CD4-positive, alpha-beta T cell treated with Interleukin-6 at 100 ng/mL for 8 hours (primary cell): ENCODE data around the gene PM20D2.
A peak's percentile ranks its signal among the peaks of the same experiment; 100 is the strongest.
"Not testable (repeated sequence)": the region's sequence is repeated elsewhere in the genome, so short reads cannot be mapped to it uniquely, and the experiment has no call there.

Experiments used
- DNase-seq: peaks from one replicate; pipeline ENCODE4 v3.0.0-alpha.2; 2020; ENCODE audit warnings: mixed read lengths, low spot score

Gene PM20D2, protein sequence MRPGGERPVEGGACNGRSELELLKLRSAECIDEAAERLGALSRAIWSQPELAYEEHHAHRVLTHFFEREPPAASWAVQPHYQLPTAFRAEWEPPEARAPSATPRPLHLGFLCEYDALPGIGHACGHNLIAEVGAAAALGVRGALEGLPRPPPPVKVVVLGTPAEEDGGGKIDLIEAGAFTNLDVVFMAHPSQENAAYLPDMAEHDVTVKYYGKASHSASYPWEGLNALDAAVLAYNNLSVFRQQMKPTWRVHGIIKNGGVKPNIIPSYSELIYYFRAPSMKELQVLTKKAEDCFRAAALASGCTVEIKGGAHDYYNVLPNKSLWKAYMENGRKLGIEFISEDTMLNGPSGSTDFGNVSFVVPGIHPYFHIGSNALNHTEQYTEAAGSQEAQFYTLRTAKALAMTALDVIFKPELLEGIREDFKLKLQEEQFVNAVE

DNA sequence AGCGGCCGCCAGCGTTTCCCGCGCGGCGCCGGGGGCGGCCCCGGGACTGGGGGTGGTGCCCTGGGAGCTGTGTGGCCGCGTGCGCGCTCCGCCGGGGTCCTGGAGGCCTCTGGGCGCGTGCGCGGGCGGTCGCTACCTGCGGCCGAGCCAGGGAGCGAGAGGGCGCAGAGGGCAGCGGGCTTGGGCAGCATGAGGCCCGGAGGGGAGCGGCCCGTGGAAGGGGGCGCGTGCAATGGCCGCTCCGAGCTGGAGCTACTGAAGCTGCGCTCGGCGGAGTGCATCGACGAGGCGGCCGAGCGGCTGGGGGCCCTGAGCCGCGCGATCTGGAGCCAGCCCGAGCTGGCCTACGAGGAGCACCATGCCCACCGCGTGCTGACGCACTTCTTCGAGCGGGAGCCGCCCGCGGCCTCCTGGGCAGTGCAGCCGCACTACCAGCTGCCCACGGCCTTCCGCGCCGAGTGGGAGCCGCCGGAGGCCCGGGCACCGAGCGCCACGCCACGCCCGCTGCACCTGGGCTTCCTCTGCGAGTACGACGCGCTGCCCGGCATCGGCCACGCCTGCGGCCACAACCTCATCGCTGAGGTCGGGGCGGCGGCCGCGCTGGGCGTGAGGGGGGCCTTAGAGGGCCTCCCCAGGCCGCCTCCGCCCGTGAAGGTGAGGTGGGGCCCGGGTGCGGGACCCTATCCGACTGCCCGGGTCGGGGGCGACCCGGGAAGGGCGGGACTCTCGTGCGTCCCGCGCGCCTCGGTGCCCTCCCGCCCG, at the start of gene PM20D2:
PM20D2 (plus strand) TSS at position 100 of the 762 bp plus-strand sequence; CDS start at position 190, 90 bp downstream.
- DNase-seq: peak; percentile 46

DNA sequence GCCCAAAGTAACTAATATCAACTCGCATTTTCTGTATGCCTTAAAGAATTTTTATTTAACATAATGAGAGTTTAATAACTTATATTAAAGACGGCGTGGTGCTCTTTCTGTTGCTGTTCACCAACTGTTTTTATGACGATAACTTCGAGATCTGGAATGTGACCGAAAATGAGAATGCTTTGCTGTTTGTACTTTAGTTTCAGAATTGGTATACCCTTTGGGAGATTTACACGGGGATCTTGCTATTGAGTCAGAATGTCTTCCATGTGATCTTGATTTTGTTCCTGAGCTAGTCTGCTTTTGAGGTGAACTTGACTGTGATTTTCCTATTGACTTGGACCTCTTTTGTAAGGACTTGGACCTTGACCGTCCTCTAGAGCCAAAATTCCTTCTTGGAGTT, 47.4 kb upstream of the PM20D2 start:
- DNase-seq: no peak

DNA sequence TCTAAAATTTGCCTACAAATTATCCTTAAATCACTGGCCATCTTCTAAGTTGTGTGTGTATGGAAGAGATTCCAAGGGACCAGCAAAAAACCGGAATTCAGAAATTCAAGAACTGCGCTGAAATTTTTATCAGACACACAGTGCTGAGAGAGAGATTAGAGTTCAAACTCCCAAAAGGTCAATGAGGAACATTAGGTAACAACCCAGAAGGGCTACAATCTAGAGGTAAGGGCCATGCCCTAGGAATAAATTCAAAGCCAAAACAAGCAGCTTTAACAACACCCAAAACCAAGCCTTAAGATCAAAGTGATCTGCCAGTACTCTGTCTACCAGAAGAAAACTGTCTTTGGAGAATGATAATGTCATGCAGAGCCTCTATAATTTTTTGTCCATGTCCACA, 45.7 kb upstream of the PM20D2 start:
- DNase-seq: no peak

DNA sequence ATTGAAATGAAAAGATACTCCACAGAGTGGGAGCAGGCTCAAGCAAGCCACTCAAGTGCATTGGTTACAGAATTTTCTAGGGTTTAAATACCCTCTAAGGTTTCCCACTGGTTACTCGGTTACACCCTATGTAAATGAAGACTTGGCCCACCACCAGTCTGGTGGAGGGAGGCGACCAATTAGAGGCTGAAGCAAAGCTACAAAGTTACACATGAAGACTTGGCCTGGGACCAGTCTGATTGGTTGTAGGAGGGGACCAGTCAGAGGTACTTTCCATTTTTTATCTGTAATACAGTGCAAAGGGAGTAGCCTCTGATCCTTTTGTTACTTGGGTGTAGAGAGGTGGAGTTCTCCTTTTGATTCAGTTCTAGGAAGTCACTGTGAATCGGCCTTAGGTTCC, 35.6 kb upstream of the PM20D2 start:
- no peak for DNase-seq

DNA sequence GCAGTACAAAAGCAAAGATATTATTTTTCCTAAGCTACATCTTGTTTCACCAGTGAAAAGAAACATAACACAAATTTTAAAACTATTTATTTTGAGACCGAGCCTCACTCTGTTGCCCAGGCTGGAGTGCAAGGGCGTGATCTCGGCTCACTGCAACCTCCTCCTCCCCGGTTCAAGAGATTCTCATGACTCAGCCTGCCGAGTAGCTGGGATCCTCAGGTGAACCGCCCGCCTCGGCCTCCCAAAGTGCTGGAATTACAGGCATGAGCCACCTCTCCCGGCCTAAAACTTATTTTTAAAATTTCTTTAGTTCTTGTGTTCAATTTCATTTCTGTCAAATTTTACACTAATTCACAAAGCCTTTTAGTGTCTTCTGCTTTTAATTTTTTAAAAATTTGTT, 33.9 kb upstream of the PM20D2 start:
- DNase-seq: no peak

DNA sequence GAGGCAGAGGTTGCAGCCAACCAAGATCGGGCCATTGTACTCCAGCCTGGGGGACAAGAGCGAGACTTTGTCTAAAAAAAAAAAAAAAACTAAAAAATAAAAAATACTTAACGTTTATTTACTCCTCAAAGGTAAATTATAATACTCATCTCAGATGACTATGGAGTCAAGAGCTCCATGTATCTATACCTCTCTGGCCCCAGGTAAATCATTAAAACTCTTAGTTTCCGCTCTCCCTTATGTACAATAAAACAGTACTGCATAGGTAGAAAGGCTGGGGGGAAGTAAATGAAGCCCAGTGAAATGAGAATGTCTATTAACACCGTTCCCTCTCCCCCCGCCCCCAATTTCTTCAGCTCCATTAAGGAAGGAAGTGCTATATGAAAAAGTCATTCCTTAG, 29.2 kb upstream of the PM20D2 start:
- no peak for DNase-seq

DNA sequence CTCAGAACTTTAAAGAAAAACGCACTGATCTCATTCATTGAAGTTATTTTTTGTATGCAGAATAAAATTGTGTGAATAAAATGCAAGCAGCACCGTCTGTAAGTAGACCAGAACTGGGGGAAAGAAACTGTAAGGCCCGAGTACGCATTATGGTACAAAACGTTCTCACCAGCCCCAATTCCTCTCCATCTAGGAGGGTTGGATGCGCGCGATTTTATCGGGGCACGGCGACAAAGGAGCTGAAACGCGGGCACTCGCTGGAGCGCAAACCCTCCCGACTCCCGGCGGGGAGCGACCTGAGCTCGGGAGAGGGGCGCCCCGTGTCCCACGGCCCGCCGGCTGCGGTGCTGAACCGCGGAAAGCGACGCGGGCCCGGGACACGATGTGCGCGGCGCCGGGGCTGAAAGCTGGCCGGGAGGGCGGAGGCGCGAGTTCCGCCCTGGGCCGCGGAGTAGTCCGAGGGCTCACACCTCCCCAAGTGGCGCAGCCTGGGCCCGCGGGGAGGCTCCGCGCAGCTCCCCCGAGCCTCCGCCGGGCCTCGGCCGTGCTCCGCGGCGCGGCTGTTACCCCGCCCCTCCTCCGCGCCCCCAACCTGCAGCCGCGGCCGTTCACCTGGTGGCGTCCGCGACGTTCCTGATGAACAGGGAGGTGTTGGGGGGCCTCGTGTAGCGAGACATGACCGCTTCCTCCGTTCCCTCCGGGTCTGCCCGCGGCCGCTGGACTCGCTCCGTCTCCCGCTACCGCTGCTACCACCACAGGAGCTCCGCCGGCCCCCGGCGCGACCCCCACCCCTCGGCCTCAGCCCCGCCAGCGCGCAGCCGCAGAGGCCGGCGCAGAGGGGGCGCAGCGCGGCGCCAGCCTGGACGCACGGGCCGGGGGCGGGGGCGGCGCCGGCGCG, 28.4 kb upstream of the PM20D2 start, which contains the start of gene SRSF12:
SRSF12 (minus strand) TSS at position 861 of the 898 bp plus-strand sequence; CDS start at position 677, 184 bp downstream.
- peak; percentile 11 for DNase-seq

DNA sequence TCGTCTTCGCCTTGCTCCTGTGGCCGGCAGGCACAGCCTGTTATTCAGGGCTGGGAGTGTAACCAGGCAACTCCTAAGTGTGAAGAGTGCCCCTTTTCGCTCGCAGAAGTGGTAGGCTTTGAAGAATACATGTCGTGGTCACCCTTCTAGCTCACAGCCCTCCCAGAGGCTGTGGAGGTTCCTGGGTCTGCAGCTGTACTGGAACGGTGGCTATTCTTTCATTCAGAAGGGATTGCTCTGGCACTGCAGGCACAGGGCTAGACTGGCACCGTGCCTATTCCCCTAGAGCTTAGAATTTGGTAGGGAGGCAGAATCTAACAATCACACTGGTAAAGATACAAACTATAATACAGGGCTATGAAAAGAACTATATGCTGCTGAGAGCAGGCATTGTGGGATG, 26.9 kb upstream of the PM20D2 start:
- DNase-seq: no peak

DNA sequence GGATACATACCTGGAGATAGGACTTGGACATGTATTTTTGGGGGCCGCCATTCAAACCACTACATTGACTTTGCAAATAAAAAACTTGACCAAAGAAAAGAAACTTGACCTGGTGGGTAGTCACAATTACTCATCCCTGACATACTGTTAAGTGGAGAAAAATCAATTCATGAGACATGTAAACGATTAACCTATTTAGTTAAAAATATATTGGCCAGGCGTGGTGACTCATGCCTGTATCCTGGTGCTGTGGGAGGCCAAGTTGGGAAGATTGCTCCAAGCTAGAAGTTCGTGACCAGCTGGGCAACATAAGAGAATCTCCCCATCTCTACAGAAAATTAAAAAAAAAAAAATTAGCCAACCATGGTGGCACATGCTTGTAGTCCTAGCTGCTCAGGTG, 25.5 kb upstream of the PM20D2 start:
- DNase-seq: no peak

DNA sequence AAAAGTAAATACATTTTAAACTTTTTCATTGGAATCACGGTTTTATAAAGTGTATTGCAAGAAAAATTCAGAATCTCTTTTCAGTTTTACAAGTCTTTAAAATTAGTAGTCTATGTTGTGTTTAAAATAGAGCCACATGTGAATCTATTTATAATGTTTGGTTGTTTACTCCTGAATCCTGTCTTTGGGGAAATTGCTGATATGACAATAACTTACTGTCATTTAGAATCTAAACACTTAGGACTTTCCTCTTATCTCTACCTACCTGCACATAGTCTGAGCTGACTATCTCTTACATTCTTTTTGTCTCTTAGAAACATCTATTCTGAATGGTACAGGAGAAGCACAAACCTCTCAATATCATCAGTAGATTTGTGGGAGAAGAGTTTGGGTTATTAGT, 23.9 kb upstream of the PM20D2 start:
- DNase-seq: no peak

DNA sequence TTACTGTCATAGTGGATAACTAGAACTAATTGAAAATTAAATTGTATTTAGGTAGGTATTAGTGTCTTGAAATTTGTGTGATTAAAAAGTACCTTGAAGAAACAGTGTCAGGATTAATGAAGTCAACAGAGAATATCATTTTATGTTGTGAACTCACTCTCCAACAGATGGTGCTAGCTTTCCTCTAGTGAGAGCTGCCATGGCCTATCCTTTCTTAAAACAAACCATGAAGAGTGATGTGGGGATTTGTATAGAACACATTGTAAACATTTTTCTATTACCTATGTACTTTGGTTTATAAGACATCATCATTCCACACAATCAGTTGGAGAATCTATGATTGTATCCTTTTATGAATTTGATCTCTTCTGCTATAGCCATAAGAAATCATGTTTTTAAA, 23.2 kb upstream of the PM20D2 start:
- DNase-seq: peak; percentile 11

DNA sequence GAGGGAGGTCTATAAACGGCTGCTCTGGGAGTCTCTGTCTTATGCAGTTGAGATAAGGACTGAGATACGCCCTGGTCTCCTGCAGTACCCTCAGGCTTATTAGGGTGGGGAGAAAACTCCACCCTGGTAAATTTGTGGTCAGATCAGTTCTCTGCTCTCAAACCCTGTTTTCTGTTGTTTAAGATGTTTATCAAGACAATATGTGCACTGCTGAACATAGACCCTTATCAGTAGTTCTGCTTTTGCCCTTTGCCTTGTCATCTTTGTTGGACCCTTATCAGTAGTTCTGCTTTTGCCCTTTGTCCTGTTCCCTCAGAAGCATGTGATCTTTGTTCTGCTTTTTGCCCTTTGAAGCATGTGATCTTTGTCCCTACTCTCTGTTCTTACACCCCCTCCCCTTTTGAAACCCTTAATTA, 17.6 kb upstream of the PM20D2 start:
- not testable (repeated sequence) for DNase-seq

DNA sequence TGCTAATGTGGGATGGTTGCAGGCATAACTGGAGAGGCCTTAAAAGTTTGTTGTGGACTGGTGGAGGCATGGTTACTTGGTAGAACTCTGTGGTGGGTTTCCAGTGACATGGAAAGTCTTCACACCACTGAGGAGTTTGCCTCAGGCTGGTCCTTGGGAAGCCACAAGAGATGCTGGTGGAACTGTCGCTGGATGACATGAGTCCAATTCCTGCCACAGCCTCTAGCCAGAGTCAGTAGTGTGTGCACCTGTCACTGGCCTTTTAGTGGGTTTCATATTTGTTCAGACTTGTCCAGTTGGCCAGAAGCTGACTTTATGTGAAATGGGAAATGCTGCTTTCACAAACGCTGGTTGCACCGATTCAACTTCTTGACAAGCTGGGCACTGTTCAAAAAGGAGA, 14.3 kb upstream of the PM20D2 start:
- no peak for DNase-seq

DNA sequence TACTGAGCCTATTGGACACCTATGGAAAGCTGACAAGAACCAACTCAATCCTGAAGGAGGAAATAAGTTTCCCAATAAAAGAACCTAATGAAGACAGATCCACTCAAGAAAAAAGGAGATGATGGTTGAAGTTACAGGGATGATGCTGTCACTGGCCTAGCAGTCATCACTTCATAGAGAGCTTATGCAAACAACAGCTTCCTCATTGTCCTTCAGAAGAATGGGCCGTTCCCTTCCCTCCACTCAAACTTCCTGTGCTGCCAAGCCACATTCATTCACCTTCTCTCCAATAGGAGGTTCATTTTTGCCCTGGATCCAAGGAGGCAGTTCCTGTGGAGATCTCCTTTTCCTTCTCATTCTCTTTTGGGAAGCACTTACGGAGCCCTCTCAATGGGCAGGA, 13.8 kb upstream of the PM20D2 start:
- DNase-seq: no peak

DNA sequence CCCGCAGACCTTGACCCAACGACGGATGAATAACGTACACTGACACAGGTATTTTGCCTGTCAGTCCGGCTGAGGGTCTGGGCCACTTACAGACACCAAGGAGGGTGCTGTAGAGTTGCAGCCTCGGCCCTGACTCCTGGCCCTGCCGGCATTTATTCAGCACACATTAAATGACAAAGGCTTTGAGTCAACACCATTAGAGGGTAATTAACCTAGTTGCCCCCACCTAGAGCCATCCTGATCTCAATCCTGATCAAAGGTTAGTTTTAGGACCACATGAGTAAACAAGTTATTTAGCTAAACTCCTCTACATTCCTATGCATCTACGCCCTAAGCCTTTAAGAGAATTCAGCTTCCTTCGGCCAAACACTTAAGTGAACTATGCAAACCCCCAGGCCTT, 11.9 kb upstream of the PM20D2 start:
- no peak for DNase-seq

DNA sequence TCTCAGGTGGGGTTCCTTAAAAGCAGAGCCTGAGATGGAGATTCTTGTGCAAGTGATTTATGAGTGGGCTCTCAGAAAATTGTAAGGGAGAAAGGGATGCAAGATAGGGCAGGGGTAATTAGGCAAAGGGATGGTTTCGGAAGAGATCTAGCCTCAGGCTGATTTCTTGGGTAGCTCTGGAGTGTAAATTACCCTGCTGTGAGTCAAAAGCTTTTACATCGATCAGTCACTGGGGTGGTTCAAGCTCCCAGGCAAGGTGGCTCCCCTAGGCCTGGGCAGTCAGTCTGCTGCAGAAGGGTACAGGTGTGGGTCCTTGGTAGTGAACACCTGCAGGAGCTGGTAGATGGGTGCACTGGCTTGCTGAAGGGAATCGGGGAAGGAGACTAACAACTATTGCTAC, 11.1 kb upstream of the PM20D2 start:
- no peak for DNase-seq

DNA sequence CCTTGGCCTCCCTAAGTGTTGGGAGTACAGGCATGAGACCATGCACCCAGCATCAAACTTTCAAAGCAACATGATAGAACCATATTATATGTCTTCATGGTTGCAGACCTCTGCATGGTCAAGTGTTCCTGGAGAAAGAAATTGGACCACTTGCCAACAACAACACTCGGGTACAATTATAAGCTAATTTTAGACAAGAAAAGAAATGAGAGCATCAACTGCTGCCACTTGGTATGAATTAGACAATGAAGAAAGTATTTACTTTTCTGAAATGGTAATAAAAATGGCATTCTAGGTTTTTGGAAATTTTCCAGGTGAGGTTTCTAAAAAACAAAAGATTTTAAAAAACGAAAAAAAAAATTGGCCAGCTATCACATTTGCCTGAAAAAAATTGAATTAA, 7.7 kb upstream of the PM20D2 start:
- no peak for DNase-seq

DNA sequence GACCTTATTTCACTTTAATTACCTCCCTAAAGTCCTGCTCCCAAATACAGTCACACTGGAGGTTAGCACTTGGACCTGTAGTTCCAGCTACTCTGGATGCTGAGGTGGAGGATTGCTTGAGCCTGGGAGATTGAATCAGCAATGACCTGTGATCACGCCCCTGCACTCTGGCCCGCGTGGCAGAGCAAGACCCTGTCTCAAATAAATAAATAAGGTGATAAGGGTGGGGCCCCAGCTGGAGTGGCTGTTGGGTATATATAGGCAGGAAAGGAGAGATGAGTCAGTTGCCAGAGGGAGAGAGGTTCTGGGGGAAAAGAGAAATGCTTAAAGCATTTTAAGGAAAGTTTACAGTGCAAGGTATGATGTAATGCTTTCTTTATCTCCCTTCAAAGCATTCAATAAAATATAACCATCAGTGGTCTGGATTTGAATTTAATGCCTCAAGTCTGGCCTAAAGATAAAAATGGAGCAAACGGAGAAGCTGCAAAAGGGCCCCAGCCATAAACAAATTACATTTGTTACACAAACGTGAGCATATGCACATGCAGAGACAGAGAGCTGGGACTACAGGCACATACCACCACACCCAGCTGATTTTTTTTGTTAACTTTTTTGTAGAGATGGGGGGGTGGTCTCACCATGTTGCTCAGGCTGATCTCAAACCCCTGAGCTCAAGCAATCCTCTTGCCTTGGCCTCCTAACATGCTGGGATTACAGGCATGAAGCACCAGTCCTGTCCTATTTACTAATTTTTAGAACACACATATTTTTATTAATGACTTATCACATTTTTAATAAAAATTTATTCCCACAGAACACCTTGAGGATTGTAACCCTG, 6.1 kb upstream of the PM20D2 start:
- no peak for DNase-seq

DNA sequence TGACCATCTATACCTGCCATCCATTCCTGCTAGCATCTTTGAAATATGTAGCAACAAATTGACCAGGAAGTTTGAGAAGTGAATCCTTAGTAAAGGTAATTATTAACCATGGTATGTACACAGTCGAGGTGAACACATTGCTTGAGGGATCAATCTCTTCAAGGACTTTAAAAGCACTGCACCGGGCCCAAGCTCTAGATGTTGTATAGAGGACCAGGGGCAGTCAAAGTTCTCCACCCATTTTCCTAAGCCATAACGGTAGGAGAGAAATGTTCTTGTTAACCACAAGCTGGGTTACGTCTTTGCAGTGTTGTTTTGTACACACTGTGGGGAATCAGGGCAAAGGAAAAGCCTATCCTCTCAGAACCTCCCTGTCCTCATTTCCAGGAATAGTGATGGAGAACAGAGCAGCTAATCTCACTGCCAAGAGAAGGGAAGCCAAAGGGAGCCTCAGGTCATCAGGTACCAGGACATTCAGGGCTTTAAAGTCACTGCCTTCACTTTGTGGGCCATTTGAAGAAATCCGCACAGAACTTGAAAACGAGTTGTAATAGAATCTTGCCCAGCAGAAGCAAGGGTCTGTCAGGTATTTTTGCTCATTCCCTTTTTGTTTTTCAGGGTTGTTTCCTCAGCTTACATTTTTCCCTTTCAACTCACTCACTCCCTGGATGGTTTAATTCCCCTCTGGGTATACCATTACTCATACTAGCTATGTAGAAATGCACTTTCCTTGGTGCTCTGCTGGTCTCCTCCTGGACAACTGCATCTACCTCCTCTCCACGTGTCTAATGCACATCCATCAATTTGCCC, 5.3 kb upstream of the PM20D2 start:
- no peak for DNase-seq

DNA sequence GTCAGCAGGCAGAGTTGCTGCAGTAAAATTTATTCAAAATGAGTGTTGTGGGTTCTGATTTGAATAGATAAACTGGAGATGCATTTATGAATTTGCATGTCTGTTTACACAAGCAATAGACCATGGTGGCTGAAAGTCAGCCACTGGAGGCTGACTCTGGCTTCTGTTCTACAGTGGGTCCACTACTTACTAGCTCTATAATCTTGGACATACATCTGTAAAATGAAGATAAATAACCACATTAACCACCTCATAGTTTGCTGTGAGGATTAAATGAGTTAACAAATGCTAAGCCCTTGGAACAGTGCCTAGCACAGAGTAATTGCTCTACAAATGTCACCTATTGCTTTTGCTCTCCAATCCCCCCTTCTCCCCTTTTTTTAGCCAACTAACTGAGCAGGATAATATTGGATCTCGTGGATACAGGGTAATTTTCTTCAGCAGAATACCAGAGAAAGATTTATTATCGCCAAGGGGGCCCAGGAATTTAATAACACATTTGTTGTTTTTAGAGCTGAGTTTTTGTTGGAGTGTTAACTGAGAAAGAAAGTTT, 1.4 kb upstream of the PM20D2 start:
- DNase-seq: no peak
